GM12878 (cell line): Measurements from ENCODE around the gene SLC6A7.

Experiments
- ATF7 ChIP-seq: fragments of 450-650 bp; IDR thresholded peaks from 2 replicates; pipeline ENCODE4 v1.6.1; 2016; ENCODE audit warnings: low read depth, mild to moderate bottlenecking
- CEBPZ ChIP-seq: fragments of 150-350 bp; IDR thresholded peaks from 2 replicates; pipeline ENCODE4 v1.6.1; 2016; ENCODE audit warnings: low read depth, low read length
- CHD1 ChIP-seq: IDR thresholded peaks from 2 replicates; pipeline ENCODE4 v1.6.1; 2012; ENCODE audit warnings: low read depth, low read length, improper control_type of control experiment
- CREM ChIP-seq: IDR thresholded peaks from 2 replicates; pipeline ENCODE4 v1.6.1; 2014; ENCODE audit warnings: antibody characterized with exemption, low read depth
- CTCF ChIP-seq, 3 experiments: IDR thresholded peaks in 2 of 3; conservative IDR thresholded peaks in 1 of 3; 2 replicates each; pipeline ENCODE4 v1.5.1; 2011; ENCODE audit warnings: low read depth in 3 of 3, low read length in 3 of 3, mild to moderate bottlenecking in 3 of 3, control low read depth in 2 of 3, moderate library complexity in 2 of 3, inconsistent platforms in 1 of 3, mixed read lengths in 1 of 3; ENCODE audit not compliant: control insufficient read depth in 2 of 3, insufficient read depth in 1 of 3; ENCODE audit errors: extremely low read depth in 1 of 3
- NKRF ChIP-seq: fragments of 450-650 bp; conservative IDR thresholded peaks from 2 replicates; pipeline ENCODE4 v1.6.1; 2017; ENCODE audit warnings: mild to moderate bottlenecking, moderate library complexity
- POLR2A ChIP-seq: IDR thresholded peaks from 2 replicates; pipeline ENCODE4 v1.6.1; 2011; ENCODE audit warnings: low read depth, mild to moderate bottlenecking, low read length
- PRDM15 ChIP-seq: fragments of 450-650 bp; formaldehyde crosslinking; IDR thresholded peaks from 2 replicates; pipeline ENCODE4 v1.4.0; 2020; ENCODE audit warnings: mild to moderate bottlenecking, moderate library complexity
- SIN3A ChIP-seq: IDR thresholded peaks from 2 replicates; pipeline ENCODE4 v1.6.1; 2012; ENCODE audit warnings: low read depth, low read length, improper control_type of control experiment
- SRF ChIP-seq, 2 experiments: IDR thresholded peaks; 2 replicates each; pipeline ENCODE4 v1.6.1; 2011; ENCODE audit warnings: low read depth in 2 of 2, low read length in 2 of 2, mild to moderate bottlenecking in 1 of 2, moderate library complexity in 1 of 2
- TARDBP ChIP-seq: IDR thresholded peaks from 2 replicates; pipeline ENCODE4 v1.6.1; 2016; ENCODE audit warnings: borderline replicate concordance
- TCF12 ChIP-seq: IDR thresholded peaks from 2 replicates; pipeline ENCODE4 v1.6.1; 2011; ENCODE audit warnings: low read depth, mild to moderate bottlenecking, low read length
- TCF7 ChIP-seq: IDR thresholded peaks from 2 replicates; pipeline ENCODE4 v1.6.1; 2014; ENCODE audit warnings: antibody characterized with exemption, borderline replicate concordance

GRCh38 chr5:150254774-150255173 is 64.9 kb downstream of the SLC6A7 start:
- TF ChIP-seq POLR2A (no peak), TARDBP (no peak), SIN3A (no peak), CTCF (IDR thresholded peaks at IDR 0.05 in 2 of 3, conservative IDR thresholded peaks at IDR 0.05 in 1 of 3; ENCODE audit: control insufficient read depth in 2 of 3, extremely low read depth in 1 of 3, insufficient read depth in 1 of 3, low read depth in 3 of 3, low read length in 3 of 3) (no peak), CREM (no peak), ATF7 (no peak), TCF12 (no peak), CEBPZ (no peak), SRF (IDR thresholded peaks at IDR 0.05; ENCODE audit: low read depth in 2 of 2, low read length in 2 of 2) (no peak), CHD1 (no peak), TCF7 (no peak), NKRF (no peak), PRDM15 (CRISPR knock-in tag) (no peak)
